ENCODE results near the gene ZNF609.

DNA sequence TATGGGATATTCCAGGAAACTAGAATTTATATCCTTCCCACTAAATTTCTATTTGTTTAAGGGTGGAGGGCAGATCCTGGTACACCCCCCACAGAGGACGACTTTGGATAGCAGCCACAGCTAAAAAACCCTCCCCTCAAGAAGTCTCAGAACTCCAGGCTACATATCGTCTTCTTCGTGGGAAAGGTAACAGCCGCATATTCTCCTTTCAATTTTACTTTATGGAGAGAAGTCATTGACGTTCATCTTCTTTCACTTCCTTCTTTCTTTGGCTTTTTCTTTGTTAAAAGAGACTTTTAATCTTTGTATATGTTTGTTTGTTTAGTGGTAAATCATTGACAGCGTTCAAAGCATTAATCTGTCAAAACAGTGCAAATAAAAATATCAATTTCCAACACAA, 36.4 kb upstream of the ZNF609 start:
- TF ChIP-seq POLR2A (IDR thresholded peaks at IDR 0.05) = no peak
- TF ChIP-seq, protein P1, sequence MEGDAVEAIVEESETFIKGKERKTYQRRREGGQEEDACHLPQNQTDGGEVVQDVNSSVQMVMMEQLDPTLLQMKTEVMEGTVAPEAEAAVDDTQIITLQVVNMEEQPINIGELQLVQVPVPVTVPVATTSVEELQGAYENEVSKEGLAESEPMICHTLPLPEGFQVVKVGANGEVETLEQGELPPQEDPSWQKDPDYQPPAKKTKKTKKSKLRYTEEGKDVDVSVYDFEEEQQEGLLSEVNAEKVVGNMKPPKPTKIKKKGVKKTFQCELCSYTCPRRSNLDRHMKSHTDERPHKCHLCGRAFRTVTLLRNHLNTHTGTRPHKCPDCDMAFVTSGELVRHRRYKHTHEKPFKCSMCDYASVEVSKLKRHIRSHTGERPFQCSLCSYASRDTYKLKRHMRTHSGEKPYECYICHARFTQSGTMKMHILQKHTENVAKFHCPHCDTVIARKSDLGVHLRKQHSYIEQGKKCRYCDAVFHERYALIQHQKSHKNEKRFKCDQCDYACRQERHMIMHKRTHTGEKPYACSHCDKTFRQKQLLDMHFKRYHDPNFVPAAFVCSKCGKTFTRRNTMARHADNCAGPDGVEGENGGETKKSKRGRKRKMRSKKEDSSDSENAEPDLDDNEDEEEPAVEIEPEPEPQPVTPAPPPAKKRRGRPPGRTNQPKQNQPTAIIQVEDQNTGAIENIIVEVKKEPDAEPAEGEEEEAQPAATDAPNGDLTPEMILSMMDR (IDR thresholded peaks at IDR 0.05) = no peak

Measured in lower leg skin (tissue), 3 donors.